ENCODE measurements around the gene RPS19BP1.

The RPS19BP1 gene

GRCh38 chr22:39560127-39560526, 27.6 kb upstream of the RPS19BP1 start:
- DNase-seq: no peak
- intact Hi-C loops (cut with DNase I): no loop called here

GRCh38 chr22:39559456-39560105, 27.0 kb upstream of the RPS19BP1 start:
- DNase-seq: no peak
- intact Hi-C loops (cut with DNase I): loop anchor here (5.0 kb wide), 1 partner anchor 463 kb away; no protein-coding TSS in a partner anchor

DNA sequence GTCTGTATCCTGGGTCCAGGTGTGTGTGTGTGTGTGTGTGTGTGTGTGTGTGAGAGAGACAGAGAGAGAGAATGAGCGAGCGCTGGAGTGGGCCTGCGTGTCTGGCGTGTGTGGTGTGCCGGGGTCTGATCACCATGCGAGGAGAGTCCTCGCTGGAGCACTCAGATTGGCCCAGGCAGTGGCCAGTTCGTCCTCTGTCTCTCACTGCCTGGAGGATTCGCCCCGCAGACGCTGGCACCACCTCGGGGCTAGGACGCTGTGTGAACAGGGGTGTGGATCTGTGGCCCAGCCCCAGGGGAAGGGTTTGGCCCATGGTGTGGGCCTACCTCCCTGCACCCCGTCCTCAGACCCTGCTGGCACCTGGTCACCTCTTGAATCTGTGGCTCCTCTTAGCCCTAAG, 26.4 kb upstream of the RPS19BP1 start:
- DNase-seq: peak in 1 of 10 donors; percentile 86
- intact Hi-C loops (cut with DNase I): loop anchor here (5.0 kb wide), 1 partner anchor 463 kb away; no protein-coding TSS in a partner anchor

DNA sequence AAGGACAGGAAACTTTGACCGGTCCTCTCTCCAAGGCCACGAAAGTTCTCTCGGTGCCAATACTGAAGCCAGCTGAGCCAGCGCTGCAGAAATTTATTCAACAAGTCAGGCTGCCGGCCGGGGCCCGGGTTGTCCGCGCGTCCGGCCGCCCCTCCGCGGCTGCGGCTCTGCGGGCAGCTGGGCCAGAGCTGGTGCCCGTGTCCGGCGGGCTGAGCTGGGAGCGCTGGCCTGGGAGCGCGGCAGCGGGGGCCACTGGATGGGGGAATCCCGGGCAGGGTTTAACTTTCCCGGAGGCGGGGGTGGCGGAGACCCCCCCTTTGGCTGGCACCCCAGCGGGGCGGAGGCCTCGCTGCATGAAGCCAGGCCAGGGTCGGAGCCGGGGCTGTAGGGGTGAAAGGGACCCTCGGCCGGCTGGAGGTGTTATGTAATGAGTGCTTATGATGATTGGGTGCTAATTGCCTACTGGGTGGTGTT, 25.7 kb upstream of the RPS19BP1 start:
- peak in 1 of 10 donors; percentile 76 for DNase-seq
- intact Hi-C loops (cut with DNase I): loop anchor here (5.0 kb wide), 1 partner anchor 464 kb away; no protein-coding TSS in a partner anchor

DNA sequence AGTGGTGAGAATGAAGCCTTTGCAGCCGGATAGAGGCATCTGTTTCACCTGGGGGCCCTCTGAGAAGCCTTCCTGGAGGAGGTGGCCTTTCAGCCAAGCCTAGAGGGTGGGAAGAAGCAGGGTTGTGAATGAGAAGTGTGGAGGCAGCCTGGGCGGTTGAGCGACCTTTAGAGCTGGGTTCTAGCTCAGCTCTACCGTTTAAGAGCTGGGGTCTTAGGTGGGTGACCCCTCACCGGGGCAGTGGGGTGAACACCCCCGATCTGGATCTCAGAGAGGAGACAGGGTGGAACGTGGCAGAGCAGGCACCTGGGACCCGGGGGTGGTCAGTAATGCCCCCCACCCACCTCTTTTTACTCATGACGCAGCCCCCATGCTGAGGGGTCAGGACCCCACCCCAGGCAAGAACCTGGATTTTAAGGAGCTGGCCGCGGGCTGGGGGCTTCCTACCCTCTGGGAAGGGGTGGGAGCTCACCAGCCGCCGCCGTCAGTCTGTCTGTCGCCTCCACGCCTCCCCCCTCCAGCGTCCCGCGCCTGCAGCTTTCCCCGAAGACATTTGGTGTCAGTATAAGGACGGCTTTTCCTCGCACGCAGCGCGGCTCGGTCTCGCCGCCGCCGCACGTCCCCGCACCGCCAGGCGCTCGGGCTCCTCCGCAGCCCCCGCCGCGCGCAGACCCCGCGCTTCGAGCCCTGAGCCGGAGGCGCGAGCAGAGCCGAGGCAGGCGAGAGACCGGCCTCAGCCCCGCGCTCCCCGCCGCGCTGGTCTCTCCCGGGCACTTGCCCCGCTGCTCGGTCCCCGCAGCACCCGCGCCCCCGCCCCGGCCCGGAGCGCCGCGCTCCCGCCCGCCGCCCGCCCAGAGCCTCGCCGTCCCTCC, 24.7 kb upstream of the RPS19BP1 start:
- intact Hi-C loops (cut with DNase I): loop anchor here (5.0 kb wide), 1 partner anchor 465 kb away; no protein-coding TSS in a partner anchor
- DNase-seq: peak in 8 of 10 donors; percentile 35 to 95 (median 66)

DNA sequence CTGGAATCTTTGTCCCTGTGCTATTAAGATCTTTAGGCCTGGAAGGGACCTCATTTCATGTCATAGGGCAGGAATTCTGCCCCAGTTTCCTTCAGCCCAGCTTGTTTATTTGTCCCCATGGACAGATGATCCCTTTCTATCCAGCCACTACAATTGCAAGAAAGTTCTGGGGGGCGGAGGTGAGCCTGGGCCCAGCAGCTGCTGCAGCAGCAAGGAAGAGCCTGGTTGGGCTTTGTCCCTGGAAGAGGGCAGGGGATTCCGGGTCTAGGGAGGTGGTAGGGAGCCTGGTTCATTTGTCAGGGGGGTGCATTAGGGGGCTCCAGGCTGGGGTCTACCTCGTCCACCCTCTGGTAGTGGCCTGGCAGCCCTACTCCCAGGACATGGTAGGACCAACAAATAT, 21.6 kb upstream of the RPS19BP1 start:
- DNase-seq: no peak
- intact Hi-C loops (cut with DNase I): no loop called here

- no peak for DNase-seq
- intact Hi-C loops (cut with DNase I): no loop called here
These were observed 20.9 kb upstream of the RPS19BP1 start for GRCh38 chr22:39553429-39553828.

- DNase-seq: no peak
- intact Hi-C loops (cut with DNase I): no loop called here
These were observed 15.0 kb upstream of the RPS19BP1 start for GRCh38 chr22:39547587-39547947.

DNA sequence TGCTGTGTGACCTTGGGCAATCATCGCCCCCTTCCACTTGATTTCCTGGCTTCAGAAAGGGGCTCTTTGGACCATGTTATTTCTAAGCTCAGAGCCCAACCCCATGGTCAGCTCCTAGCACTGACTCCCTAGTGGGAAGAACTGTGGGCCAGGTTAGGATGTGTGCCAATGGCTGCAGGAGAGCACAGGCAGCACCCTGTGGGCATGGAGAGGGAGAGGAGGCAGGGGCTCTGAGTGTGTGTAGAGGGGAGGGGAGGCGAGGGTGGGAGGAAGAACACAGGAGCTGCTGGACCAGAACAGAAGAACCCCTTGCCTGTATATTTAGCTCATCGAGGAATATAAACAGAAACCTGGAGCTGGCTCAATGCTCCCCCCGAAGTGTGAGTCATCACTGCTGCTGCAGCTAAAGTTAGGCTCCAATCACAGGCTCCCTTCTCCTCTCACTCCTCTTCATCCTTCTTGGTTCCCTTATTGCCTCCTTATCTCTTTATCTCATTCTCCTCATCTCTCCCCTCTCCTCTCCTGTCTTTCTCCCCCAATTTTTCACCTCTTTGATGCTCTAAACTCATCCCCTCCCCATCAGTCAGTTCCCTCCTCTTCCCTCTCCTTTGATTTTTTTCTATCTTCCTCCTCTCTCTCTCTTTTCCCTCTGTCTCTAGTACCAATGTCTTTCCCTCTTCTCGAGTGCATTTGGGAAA, 14.5 kb upstream of the RPS19BP1 start:
- intact Hi-C loops (cut with DNase I): no loop called here
- DNase-seq: peak in 7 of 10 donors; percentile 36 to 93 (median 65)

- peak in 1 of 10 donors; percentile 52 for DNase-seq
- intact Hi-C loops (cut with DNase I): no loop called here
These were observed 13.1 kb upstream of the RPS19BP1 start for GRCh38 chr22:39545386-39546365.

DNA sequence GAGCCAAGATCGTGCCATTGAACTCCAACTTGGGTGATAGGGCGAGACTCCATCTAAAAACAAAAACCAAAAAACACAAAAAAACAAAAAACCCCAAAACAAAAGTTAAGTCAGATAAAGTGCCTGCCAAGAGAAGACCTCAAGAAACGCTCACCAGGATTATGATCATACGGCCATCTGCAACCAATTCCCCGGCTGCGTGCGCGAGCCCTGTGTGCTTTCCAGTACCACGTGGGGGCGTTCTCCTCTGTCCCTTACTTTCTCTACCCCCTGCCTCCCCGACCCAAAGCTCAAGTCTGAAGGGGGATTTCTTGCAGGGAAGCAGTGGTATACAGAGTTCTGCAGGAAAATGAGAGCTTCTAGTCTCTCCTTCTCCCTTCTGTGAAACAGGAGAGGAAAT, 10.5 kb upstream of the RPS19BP1 start:
- intact Hi-C loops (cut with DNase I): no loop called here
- peak in 4 of 10 donors; percentile 49 to 91 (median 66) for DNase-seq

DNA sequence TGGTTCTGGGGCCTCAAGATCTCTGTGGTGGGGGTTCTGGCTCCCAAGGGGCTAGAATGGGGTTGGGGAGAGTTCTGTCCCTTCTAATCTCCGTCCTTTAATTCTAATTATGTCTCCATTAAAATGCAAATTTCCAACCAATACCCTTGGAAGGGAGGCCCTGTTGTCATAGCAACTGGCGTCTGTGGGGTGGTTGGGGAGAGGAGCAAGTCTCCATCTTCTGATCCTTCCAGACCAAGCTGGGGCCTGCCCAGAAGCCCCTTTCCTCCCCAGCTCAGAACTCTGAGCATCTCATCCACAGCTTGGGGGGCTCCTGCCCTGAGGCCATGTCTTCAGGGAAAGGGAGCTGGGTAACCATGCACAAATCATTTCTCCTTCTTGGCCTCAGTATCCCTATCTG, 5.4 kb upstream of the RPS19BP1 start:
- DNase-seq: peak in 1 of 10 donors; percentile 69

DNA sequence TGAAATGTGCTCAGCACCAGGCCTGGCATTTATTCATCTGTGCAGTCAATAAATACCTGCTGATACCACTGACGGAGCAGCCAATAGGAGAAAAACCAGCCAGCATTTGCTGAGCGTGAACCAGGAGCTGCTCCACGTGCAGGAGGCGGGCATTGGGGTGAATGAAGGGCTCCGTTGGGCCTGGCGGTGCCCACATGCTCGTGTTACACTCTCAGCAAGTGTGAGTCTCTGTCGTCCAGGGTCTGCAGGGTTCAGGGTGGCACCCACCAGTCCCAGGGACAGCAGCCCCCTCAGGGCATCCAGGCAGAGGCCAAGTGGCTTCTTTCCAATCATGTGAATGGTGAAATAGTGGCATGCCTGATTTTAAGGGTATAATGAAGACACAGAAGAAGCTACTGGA, 4.2 kb upstream of the RPS19BP1 start:
- DNase-seq: peak in 1 of 10 donors; percentile 60
- intact Hi-C loops (cut with DNase I): loop anchor here (5.0 kb wide), 1 partner anchor 501 kb away; no protein-coding TSS in a partner anchor

More for the DNA sequence above, 5.4 kb upstream of the RPS19BP1 start:
- intact Hi-C loops (cut with DNase I): loop anchor here (5.0 kb wide), 1 partner anchor 499 kb away; no protein-coding TSS in a partner anchor

- intact Hi-C loops (cut with DNase I): loop anchor here (5.0 kb wide), 1 partner anchor 501 kb away; no protein-coding TSS in a partner anchor
These were observed 3.4 kb upstream of the RPS19BP1 start for GRCh38 chr22:39535831-39536449.

GRCh38 chr22:39535357-39535725, 2.8 kb upstream of the RPS19BP1 start:
- DNase-seq: peak in 3 of 10 donors; percentile 64 to 83 (median 67)
- intact Hi-C loops (cut with DNase I): loop anchor here (5.0 kb wide), 1 partner anchor 502 kb away; no protein-coding TSS in a partner anchor

More at GRCh38 chr22:39535831-39536449, 3.4 kb upstream of the RPS19BP1 start:
- DNase-seq: peak in 1 of 10 donors; percentile 72

DNA sequence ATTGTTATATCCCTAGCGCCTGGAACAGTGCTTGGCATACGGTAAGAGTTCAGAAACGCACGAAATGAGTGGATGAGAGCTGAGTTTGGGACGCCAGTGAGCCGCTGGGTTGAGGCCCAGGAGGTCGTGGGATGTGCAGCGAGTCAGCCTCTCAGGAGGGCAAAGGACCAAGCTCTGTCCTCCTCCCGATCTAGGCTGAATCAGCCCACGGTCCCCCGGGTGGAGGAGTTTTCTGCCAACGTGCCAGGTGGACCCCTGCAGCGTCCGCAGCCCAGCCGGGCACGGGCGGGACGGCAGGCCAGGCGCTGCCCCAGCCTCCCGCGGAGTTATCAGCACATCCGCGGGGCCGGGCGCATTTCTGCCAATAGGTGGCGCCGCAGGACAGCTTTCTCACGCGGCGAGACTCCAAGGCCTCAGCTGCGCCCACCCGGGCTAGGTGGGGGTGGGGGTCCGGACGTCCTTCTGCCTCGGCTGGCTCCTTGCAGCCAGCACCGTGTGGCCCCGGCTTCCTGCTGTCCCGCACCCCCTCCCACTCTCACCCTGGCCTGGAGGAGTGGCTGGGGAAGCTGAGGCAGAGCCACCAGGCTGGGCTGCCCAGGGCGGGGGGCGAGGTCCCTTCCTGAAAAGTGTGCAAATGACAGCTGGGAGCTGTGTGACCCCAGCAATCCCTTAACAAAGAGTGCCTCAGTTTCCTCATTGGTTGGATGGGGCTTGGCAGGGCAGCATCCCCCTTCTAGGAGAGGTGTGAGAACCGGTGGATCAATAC, 2.2 kb upstream of the RPS19BP1 start:
- DNase-seq: peak; percentile 70 to 98 (median 87)
- intact Hi-C loops (cut with DNase I): loop anchor here (5.0 kb wide), 2 partner anchors 503 to 813 kb away; partner anchors contain the start of gene ADSL

GRCh38 chr22:39534092-39534506, 1.6 kb upstream of the RPS19BP1 start:
- intact Hi-C loops (cut with DNase I): loop anchor here (5.0 kb wide), 1 partner anchor 813 kb away; the partner anchor contains the start of gene ADSL
- peak in 2 of 10 donors; percentile 60 to 75 for DNase-seq
